Measurements from ENCODE around the gene ITSN2.

GRCh38 chr2:24307961-24308360 lies 52.4 kb downstream of the ITSN2 start:
- TF ChIP-seq CTCF (IDR thresholded peaks at IDR 0.05) (no peak), POLR2A (IDR thresholded peaks at IDR 0.05) (no peak)

Measured in body of pancreas (tissue), 4 donors.